Endothelial cell of umbilical vein (primary cell): ENCODE measurements around the gene RBM44. TPM values are rescaled to one million over a fixed set of nuclear protein-coding genes. Genes with fewer than 3 reads are reported as not detected.
"Not testable (repeated sequence)": the region's sequence is repeated elsewhere in the genome, so short reads cannot be mapped to it uniquely, and the experiment has no call there.

Experiments
- BruUV-seq: library from RNA; stranded (reverse); fragments of 400-500 nt; replicated peaks from 2 replicates; lab custom pipeline; 2021; lab: Mats Ljungman, UMichigan
- CTCF ChIA-PET: fragments of 300-600, 350-600 bp; sonication (Branson Sonifier 250); formaldehyde crosslinking; loops from one replicate; lab custom pipeline; 2021; ENCODE audit warnings: antibody characterized with exemption, inconsistent platforms; lab: Charles Lee
- POLR2A ChIA-PET: fragments of 300-600, 350-600 bp; sonication (Branson Sonifier 250); formaldehyde crosslinking; loops from one replicate; lab custom pipeline; 2021; ENCODE audit warnings: antibody characterized with exemption, inconsistent platforms; lab: Charles Lee
- DNase-seq: peaks from one replicate; pipeline ENCODE4 v3.0.0-alpha.2; 2011; ENCODE audit warnings: low read depth, low spot score
- FAIRE-seq: peaks from 2 replicates; lab custom pipeline; 2011; peaks lifted over from hg19 to GRCh38; lab: Jason Lieb, UNC
- H2AFZ ChIP-seq: 2 replicates; pipeline ENCODE4 v1.6.0; 2012; ENCODE audit warnings: low read depth, low read length, control low read depth, inconsistent platforms
- H3K27ac ChIP-seq: 2 replicates; pipeline ENCODE4 v1.5.1; 2011; ENCODE audit warnings: low read depth, mild to moderate bottlenecking, control low read depth, low read length, moderate library complexity; ENCODE audit not compliant: insufficient read depth
- H3K27me3 ChIP-seq, 2 experiments: 2 replicates each; pipeline versions ENCODE4 v1.6.0 to v1.6.1; 2011; ENCODE audit warnings: low read length in 2 of 2, mixed read lengths in 1 of 2; ENCODE audit not compliant: control insufficient read depth in 2 of 2, insufficient read depth in 2 of 2
- H3K36me3 ChIP-seq, 2 experiments: 2 replicates in 1 of 2; 3 replicates in 1 of 2; pipeline ENCODE4 v1.5.1; 2011; ENCODE audit warnings: low read length in 2 of 2, mild to moderate bottlenecking in 1 of 2, moderate library complexity in 1 of 2; ENCODE audit not compliant: control insufficient read depth in 2 of 2, insufficient read depth in 2 of 2; ENCODE audit errors: extremely low read depth in 1 of 2
- H3K4me1 ChIP-seq: 3 replicates; pipeline ENCODE4 v1.5.1; 2011; ENCODE audit warnings: mild to moderate bottlenecking, low read length; ENCODE audit not compliant: control insufficient read depth, insufficient read depth; ENCODE audit errors: extremely low read depth
- H3K4me2 ChIP-seq: 2 replicates; pipeline ENCODE4 v1.6.1; 2011; ENCODE audit warnings: low read length, control low read depth, mixed read lengths; ENCODE audit not compliant: insufficient read depth
- H3K4me3 ChIP-seq, 3 experiments: fragments of 200-600 bp in 1 of 3; sonication (generic), shearing (Covaris generic) in 1 of 3; replicated peaks in 1 of 3; 2 replicates each; pipeline ENCODE4 v1.5.1; 2011 to 2016; ENCODE audit warnings: control low read depth in 3 of 3, low read length in 3 of 3, mild to moderate bottlenecking in 2 of 3, inconsistent platforms in 1 of 3, low read depth in 1 of 3, moderate library complexity in 1 of 3; ENCODE audit not compliant: insufficient read depth in 1 of 3
- H3K79me2 ChIP-seq: 2 replicates; pipeline ENCODE4 v1.6.0; 2012; ENCODE audit warnings: low read length, inconsistent platforms; ENCODE audit not compliant: control insufficient read depth, insufficient read depth
- H3K9ac ChIP-seq: replicated peaks from 2 replicates; pipeline ENCODE3; 2011; ENCODE audit warnings: low read length, control low read depth; ENCODE audit not compliant: insufficient read depth; ENCODE audit errors: extremely low read depth
- H3K9me1 ChIP-seq: replicated peaks from 3 replicates; pipeline ENCODE4 v1.6.0; 2011; ENCODE audit warnings: mild to moderate bottlenecking, low read length; ENCODE audit not compliant: control insufficient read depth, insufficient read depth; ENCODE audit errors: extremely low read depth
- H3K9me3 ChIP-seq: replicated peaks from 2 replicates; pipeline ENCODE4 v1.5.1; 2012; ENCODE audit warnings: low read length, inconsistent platforms; ENCODE audit not compliant: control insufficient read depth, insufficient read depth
- H4K20me1 ChIP-seq: replicated peaks from 2 replicates; pipeline ENCODE3; 2011; ENCODE audit warnings: mild to moderate bottlenecking, low read length; ENCODE audit not compliant: control insufficient read depth, insufficient read depth; ENCODE audit errors: extremely low read depth
- CTCF ChIP-seq, 2 donors: IDR thresholded peaks; 1 replicate in 1 of 2; 2 replicates in 1 of 2; pipeline ENCODE4 v1.5.1; 2011; ENCODE audit warnings: low read length in 2 of 2, mild to moderate bottlenecking in 2 of 2, moderate library complexity in 2 of 2, control low read depth in 1 of 2, inconsistent platforms in 1 of 2, low read depth in 1 of 2; ENCODE audit not compliant: insufficient read depth in 1 of 2; ENCODE audit errors: extremely low read depth in 1 of 2
- MYC ChIP-seq: IDR thresholded peaks from one replicate; pipeline ENCODE4 v1.6.1; 2011; ENCODE audit warnings: mild to moderate bottlenecking, low read depth, low read length
- POLR2A ChIP-seq: IDR thresholded peaks from 2 replicates; pipeline ENCODE4 v1.6.1; 2012; ENCODE audit warnings: low read depth, mild to moderate bottlenecking, control low read depth, low read length
- dilution Hi-C: fragments of 300-500 bp; cut with MboI; formaldehyde crosslinking; loops from one replicate; pipeline ENCODE4 v1.15.0; 2019; ENCODE audit warnings: low sequenced_read_pairs; ENCODE audit not compliant: extremely low pct_ligation_motif_present
- intact Hi-C: fragments of 100-400 bp; cut with micrococcal nuclease; formaldehyde crosslinking; loops from one replicate; pipeline ENCODE4 v1.10.0; 2022
- polyA plus RNA-seq, 4 experiments: library from polyadenylated mRNA; depleted of rRNA in 3 of 4; stranded (reverse) in 3 of 4; unstranded in 1 of 4; fragments of >200 nt; gene quantifications; 2 replicates each; pipeline versions ENCODE4 v1.2.1 to v1.2.3, GENCODE V29; 2011 to 2012; ENCODE audit warnings: missing spikeins in 1 of 4
- total RNA-seq: library from RNA; stranded (reverse); gene quantifications from 2 replicates; pipeline ENCODE4 v1.2.3, GENCODE V29; 2021

Gene RBM44
- total and polyA plus RNA-seq, 2 donors (not counting 3 experiments of a cell fraction or from before 2014, with no cell fraction given) = 0.14 to 0.53 TPM

DNA sequence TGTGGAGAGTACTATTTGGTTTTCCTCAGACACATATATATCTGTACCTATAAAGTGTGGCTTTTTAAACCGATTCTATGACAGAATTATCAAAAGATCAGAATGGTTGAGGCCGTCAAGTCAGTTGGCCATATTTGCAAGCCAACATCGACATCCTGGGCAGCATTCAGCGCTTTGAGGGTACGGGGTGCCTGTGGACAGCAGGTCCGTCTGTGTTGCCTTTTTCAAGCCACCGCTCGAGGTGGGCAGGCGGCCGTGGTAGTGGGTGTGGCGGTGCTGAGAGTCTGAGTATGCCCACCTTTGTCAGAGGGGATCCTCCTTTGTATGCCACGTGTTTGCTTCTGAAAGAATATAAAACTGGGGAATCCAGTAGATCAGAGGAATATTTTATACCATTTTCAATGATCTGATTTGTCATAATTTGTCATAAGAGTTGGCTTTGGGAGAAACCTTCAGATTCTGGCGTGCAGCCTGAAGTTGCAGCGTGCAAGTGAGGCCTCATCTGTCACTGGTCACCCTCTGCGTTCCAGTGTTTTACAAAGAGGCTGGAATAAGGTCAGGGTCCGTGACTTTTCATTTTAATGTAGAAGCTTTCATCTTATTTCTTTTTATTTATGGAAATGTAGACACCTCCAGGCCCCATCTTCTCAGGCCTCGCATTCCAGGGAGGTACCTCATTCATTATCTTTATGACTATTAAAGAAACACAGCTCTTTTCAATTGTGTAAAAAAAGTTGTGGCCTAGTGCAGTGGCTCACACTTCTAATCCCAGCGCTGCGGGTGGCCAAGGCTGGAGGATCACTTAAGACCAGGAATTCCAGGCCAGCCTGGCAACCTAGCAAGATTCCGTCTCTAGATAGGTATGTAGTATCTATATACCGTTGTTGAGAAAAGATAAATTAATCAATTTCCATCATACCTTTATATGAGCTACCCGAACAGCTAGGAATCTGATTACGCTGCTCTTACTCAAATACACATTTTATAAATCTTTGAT is 37.8 kb upstream of the RBM44 start:
- intact Hi-C loops = no loop called here
- Histone ChIP-seq H3K9ac (no peak overlapping the region), H3K27ac (no peak overlapping the region), H3K36me3 (peaks cover 30 to 38% of the 10 kb centered on the region in 2 experiments), H3K4me2 (no peak overlapping the region), H3K4me3 (no peak overlapping the region), H3K4me1 (no peaks in the 10 kb centered on the region), H2AFZ (no peak overlapping the region), H3K9me3 (no peaks in the 10 kb centered on the region), H4K20me1 (no peaks in the 10 kb centered on the region), H3K27me3 (no peaks in the 10 kb centered on the region), H3K79me2 (no peaks in the 10 kb centered on the region), H3K9me1 (no peaks in the 10 kb centered on the region)
- BruUV-seq = no TSS peak
- FAIRE-seq (no peak), DNase-seq (no peak)
- ChIA-PET POLR2A (no interaction called here), CTCF (interaction anchor here (0.9 to 1.4 kb wide), 4 partner anchors 13 to 189 kb away, joined by 3 to 7 read pairs (median 4); no protein-coding TSS in a partner anchor)
- dilution Hi-C loops = no loop called here
- TF ChIP-seq MYC (no peak), CTCF (IDR thresholded peaks at IDR 0.05; ENCODE audit: extremely low read depth in 1 of 2, insufficient read depth in 1 of 2, low read depth in 1 of 2, low read length in 2 of 2) (no peak), POLR2A (no peak)

GRCh38 chr2:237762291-237763182 is 36.0 kb upstream of the RBM44 start:
- H3K4me3 ChIP-seq, dilution Hi-C loops, DNase-seq, FAIRE-seq, H3K9me1 ChIP-seq, intact Hi-C loops, POLR2A ChIA-PET, CTCF ChIA-PET, H3K27ac ChIP-seq, H3K27me3 ChIP-seq, BruUV-seq, H4K20me1 ChIP-seq, H3K9ac ChIP-seq, H3K79me2 ChIP-seq, H2AFZ ChIP-seq, H3K4me1 ChIP-seq, H3K9me3 ChIP-seq, H3K4me2 ChIP-seq: not testable (repeated sequence)
- H3K36me3 ChIP-seq = peaks cover 28 to 35% of the 10 kb centered on the region in 2 experiments
